Upper lobe of left lung (tissue), 4 donors: ENCODE measurements around the gene EFCC1.

ENCODE experiments used
- POLR2A ChIP-seq, 4 donors: fragments of 450-650 bp; IDR thresholded peaks; one replicate each; pipeline ENCODE4 v1.5.1; 2016 to 2017; ENCODE audit warnings: antibody characterized with exemption in 4 of 4, mild to moderate bottlenecking in 2 of 4
- POLR2AphosphoS5 ChIP-seq, 2 donors: sonication (generic); formaldehyde crosslinking; IDR thresholded peaks; one replicate each; pipeline ENCODE4 v1.5.1; 2017; ENCODE audit warnings: antibody characterized with exemption in 2 of 2
- TF ChIP-seq, protein P1 (sequence below), 6 experiments: fragments of 450-650 bp in 4 of 6; fragments of 200-600 bp in 2 of 6; sonication (generic) in 2 of 6; IDR thresholded peaks; one replicate each; pipeline ENCODE4 v1.5.1; 2016 to 2019; ENCODE audit warnings: antibody characterized with exemption in 6 of 6

DNA sequence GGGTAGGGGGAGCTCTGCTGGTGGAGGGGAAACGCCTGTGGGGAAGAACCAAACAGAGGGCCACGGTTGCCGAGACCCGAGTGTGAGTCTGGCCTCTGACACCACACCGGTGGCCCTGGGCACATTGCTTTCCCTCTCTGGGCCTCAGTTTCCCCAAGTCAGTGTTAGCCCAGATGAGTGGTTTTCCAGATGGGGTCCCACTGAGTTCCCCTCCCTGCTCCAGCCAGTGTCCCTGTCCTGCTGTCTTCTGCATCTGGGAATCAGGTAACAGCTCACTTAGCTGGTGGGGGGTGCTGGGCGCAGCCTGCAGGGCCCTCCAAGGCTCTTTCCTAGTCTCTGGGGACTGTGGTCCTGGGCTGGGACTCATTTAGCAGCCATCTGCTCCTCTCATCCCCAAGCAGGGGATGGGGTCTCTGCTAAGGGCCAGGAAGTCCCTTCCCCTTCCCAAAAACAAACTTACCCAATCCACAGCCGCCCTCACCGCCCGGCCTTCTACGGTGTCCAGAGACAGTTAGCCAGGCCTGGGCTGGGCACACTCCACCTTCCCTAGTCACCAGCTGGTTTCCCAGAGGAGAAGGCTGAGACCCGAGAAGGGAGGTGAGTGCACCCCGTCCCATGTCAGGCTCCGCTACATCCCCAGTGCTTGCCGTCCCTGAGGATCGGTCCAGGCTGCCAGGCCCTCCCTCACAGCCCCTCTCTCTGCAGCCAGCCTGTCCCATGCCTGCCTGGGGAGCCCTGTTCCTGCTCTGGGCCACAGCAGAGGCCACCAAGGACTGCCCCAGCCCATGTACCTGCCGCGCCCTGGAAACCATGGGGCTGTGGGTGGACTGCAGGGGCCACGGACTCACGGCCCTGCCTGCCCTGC, 60.2 kb downstream of the EFCC1 start:
- TF ChIP-seq, protein P1, sequence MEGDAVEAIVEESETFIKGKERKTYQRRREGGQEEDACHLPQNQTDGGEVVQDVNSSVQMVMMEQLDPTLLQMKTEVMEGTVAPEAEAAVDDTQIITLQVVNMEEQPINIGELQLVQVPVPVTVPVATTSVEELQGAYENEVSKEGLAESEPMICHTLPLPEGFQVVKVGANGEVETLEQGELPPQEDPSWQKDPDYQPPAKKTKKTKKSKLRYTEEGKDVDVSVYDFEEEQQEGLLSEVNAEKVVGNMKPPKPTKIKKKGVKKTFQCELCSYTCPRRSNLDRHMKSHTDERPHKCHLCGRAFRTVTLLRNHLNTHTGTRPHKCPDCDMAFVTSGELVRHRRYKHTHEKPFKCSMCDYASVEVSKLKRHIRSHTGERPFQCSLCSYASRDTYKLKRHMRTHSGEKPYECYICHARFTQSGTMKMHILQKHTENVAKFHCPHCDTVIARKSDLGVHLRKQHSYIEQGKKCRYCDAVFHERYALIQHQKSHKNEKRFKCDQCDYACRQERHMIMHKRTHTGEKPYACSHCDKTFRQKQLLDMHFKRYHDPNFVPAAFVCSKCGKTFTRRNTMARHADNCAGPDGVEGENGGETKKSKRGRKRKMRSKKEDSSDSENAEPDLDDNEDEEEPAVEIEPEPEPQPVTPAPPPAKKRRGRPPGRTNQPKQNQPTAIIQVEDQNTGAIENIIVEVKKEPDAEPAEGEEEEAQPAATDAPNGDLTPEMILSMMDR (IDR thresholded peaks at IDR 0.05): no peak
- TF ChIP-seq POLR2AphosphoS5 (IDR thresholded peaks at IDR 0.05) (no peak), POLR2A (IDR thresholded peaks at IDR 0.05) (no peak)
